WI38 (cell line): ENCODE results near the gene MCM10.

Source experiments
- H3K4me3 ChIP-seq: 2 replicates; pipeline ENCODE4 v1.5.1; 2011; ENCODE audit warnings: low read depth, mild to moderate bottlenecking, control low read depth, low read length
- TF ChIP-seq, protein P1 (sequence below): IDR thresholded peaks from 2 replicates; pipeline ENCODE4 v1.5.1; 2012; ENCODE audit warnings: low read depth, mild to moderate bottlenecking, control low read depth, low read length

The MCM10 gene

DNA sequence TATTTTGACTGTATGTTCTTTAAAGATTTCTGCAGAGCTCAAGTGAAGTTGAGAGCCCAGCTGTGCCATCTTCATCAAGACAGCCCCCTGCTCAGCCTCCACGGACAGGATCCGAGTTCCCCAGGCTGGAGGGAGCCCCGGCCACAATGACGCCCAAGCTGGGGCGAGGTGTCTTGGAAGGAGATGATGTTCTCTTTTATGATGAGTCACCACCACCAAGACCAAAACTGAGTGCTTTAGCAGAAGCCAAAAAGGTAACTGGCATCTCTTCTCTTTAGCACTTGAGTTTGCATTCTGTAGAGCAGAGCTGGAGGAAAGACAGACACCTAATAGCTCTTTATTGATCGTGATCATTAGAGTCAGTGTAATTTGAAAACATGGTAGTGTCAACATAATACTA is 33.7 kb downstream of the MCM10 start:
- no peak overlapping the region for H3K4me3 ChIP-seq
- TF ChIP-seq, protein P1, sequence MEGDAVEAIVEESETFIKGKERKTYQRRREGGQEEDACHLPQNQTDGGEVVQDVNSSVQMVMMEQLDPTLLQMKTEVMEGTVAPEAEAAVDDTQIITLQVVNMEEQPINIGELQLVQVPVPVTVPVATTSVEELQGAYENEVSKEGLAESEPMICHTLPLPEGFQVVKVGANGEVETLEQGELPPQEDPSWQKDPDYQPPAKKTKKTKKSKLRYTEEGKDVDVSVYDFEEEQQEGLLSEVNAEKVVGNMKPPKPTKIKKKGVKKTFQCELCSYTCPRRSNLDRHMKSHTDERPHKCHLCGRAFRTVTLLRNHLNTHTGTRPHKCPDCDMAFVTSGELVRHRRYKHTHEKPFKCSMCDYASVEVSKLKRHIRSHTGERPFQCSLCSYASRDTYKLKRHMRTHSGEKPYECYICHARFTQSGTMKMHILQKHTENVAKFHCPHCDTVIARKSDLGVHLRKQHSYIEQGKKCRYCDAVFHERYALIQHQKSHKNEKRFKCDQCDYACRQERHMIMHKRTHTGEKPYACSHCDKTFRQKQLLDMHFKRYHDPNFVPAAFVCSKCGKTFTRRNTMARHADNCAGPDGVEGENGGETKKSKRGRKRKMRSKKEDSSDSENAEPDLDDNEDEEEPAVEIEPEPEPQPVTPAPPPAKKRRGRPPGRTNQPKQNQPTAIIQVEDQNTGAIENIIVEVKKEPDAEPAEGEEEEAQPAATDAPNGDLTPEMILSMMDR, result no peak

DNA sequence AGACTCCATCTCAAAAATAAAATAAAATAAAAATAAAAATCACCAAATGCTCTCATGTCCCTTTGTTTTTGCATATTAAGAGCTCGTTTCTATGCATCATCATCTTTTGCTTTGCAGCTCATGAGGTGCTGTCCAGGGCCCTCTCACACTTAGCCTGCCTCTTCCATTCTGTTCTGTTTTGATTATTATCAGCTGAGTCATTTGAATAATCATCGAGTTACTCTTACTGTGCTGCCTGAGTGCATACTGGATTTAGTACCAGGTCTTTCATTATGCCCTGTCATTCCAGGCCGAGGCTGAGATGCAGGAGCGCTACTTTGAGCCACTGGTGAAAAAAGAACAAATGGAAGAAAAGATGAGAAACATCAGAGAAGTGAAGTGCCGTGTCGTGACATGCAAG is 39.8 kb downstream of the MCM10 start:
- H3K4me3 ChIP-seq, result no peak overlapping the region
- TF ChIP-seq, protein P1, result no peak

DNA sequence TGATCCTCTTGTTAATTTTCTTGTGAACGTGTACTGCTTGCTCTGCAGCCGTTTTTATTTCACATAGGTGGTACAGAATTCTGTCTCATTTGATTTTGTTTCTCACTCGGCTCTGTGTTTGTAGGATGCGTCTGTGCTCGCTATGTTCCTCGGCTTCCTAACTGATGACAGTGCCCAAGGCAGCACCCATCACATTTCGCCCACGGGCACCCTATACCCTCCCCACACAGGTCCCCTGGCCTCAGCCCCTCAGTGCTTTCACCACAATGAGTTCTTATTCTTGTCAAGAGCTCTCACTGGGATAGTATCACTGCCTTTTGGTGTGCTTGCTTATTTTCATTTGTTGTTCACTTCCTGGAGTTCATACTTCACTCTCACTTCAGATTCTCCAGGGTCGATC is 44.7 kb downstream of the MCM10 start:
- no peak overlapping the region for H3K4me3 ChIP-seq
- TF ChIP-seq, protein P1, result no peak

DNA sequence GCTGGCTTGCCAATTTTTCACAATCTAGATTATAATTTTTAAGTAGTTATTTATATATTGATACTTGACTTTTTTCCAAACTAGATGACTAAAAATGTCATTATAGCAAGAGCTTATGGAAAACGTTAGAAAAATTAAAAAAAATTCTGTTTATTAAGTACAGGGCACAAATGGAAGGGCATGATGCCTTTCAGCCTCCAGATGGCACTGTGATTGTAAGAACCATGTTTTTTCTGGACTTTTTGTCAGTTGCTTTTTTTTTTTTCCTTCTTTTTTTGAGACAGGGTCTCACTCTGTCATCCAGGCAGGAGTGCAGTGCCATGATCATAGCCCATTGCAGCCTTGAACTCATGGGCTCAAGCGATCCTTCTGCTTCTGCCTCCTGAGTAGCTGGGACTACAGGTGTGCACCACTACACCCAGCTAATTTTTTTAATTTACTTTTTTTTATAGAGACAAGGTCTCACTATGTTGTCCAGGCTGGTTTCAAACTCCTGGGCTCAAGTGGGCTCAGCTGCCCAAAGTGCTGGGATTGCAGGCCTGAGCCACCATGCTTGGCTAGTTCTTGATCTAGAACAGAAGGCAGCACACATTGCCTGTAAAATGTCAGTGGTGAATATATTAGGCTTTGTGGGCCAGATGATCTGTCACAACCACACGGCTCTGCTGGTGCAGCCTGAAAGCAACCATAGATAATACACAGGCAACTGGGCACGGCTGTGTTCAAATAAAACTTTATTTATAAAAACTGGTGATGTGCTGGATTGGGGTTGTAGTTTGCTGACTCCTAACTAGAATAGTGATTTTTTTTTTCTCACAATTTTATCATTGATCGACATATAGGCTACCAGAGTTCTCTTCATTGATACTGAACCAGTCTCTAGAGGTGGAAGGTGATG is 45.4 kb downstream of the MCM10 start:
- H3K4me3 ChIP-seq, result no peak overlapping the region
- TF ChIP-seq, protein P1, result peak; percentile 50

DNA sequence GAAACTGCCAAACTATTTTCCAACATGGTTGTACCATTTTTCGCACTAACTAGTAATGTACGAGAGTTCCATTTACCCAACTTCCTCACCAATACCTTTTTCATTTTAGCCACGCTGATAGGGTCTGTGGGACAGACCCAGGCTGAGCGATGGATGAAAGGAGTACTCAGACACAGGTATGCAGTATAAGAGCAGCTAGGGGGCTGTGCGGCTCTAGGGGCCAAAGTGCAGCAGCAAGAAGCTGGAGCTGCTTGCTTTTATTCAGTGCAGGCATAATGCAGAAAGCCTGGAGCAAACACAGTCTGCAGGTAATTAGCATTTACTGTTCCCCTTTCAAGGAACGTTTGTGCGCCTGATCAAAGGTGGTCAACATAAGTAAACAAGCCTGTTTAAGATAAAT is 51.8 kb downstream of the MCM10 start:
- H3K4me3 ChIP-seq, result no peak overlapping the region
- TF ChIP-seq, protein P1, result no peak

DNA sequence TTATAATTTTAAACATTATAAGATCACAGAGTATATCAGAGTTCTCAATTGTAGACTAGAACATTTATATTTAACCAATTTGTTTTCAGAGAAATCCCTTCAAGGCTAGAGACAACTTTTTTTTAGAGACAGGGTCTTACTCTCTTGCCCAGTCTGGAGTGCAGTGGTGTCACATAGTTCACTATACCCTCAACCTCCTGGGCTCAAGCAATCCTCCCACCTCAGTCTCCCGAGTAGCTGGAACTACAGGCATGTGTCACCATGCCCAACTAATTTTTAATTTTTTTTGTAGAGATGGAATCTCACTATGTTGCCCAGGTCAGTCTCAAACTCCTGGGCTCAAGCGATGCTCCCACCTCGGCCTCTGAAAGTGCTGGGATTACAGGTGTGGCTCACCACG is 57.5 kb downstream of the MCM10 start:
- no peak overlapping the region for H3K4me3 ChIP-seq
- TF ChIP-seq, protein P1, result no peak
